SK-N-SH (cell line): ENCODE measurements around the gene KRTAP4-5. TPM values are rescaled to one million over a fixed set of nuclear protein-coding genes. Genes with fewer than 3 reads are reported as not detected.

Experiments
- CTCF ChIA-PET: fragments of 300-600, 350-600 bp; formaldehyde crosslinking; extraction: SDS; loops from one replicate; lab custom pipeline; 2021; lab: Yijun Ruan, JAX
- POLR2A ChIA-PET: fragments of 350-600 bp; sonication (Branson Sonifier 250); formaldehyde crosslinking; extraction: SDS; loops from one replicate; lab custom pipeline; 2020; ENCODE audit warnings: antibody characterized with exemption, inconsistent platforms; lab: Yijun Ruan, JAX
- DNase-seq: peaks from one replicate; pipeline ENCODE4 v3.0.0; 2012
- H2AFZ ChIP-seq: fragments of 200-600 bp; sonication (generic); 2 replicates; pipeline ENCODE4 v1.8.1; 2016; ENCODE audit warnings: antibody characterized with exemption, mild to moderate bottlenecking, low read depth
- H3F3A ChIP-seq: fragments of 200-600 bp; sonication (generic); replicated peaks from 2 replicates; pipeline ENCODE3; 2016; ENCODE audit warnings: antibody characterized with exemption, mild to moderate bottlenecking; ENCODE audit not compliant: insufficient read depth
- H3K27ac ChIP-seq, 2 experiments: fragments of 200-500 bp in 1 of 2; fragments of 200-600 bp in 1 of 2; sonication (Bioruptor generic) in 1 of 2; sonication (generic), shearing (Covaris generic) in 1 of 2; 2 replicates each; pipeline versions ENCODE4 v1.5.1 to v1.6.1; 2014 to 2016; ENCODE audit warnings: low read depth in 2 of 2, inconsistent platforms in 1 of 2, low read length in 1 of 2, mild to moderate bottlenecking in 1 of 2, mixed read lengths in 1 of 2
- H3K27me3 ChIP-seq: fragments of 200-600 bp; sonication (generic), shearing (Covaris generic); 2 replicates; pipeline ENCODE4 v1.6.1; 2016; ENCODE audit warnings: mixed run types; ENCODE audit not compliant: insufficient read depth
- H3K36me3 ChIP-seq, 2 experiments: fragments of 200-500 bp in 1 of 2; fragments of 200-600 bp in 1 of 2; sonication (Bioruptor generic) in 1 of 2; sonication (generic) in 1 of 2; replicated peaks in 1 of 2; 2 replicates each; pipeline versions ENCODE3 to v1.5.1; 2014 to 2016; ENCODE audit warnings: low read length in 1 of 2, mild to moderate bottlenecking in 1 of 2; ENCODE audit not compliant: insufficient read depth in 2 of 2, control insufficient read depth in 1 of 2
- H3K4me1 ChIP-seq, 2 experiments: fragments of 200-500 bp in 1 of 2; fragments of 200-600 bp in 1 of 2; sonication (Bioruptor generic) in 1 of 2; sonication (generic), shearing (Covaris generic) in 1 of 2; 2 replicates each; pipeline versions ENCODE4 v1.5.1 to v1.6.1; 2014 to 2016; ENCODE audit warnings: low read depth in 1 of 2, low read length in 1 of 2, mixed run types in 1 of 2; ENCODE audit not compliant: insufficient read depth in 2 of 2, control insufficient read depth in 1 of 2
- H3K4me2 ChIP-seq: fragments of 200-600 bp; sonication (generic), shearing (Covaris generic); 2 replicates; pipeline ENCODE4 v1.6.1; 2017; ENCODE audit warnings: mixed run types
- H3K4me3 ChIP-seq, 2 experiments: fragments of 200-500 bp in 1 of 2; fragments of 200-600 bp in 1 of 2; sonication (Bioruptor generic) in 1 of 2; sonication (generic), shearing (Covaris generic) in 1 of 2; 2 replicates each; pipeline versions ENCODE4 v1.5.1 to v1.8.1; 2014 to 2016; ENCODE audit warnings: low read depth in 2 of 2, inconsistent platforms in 1 of 2, low read length in 1 of 2, mild to moderate bottlenecking in 1 of 2, mixed read lengths in 1 of 2, moderate library complexity in 1 of 2
- H3K79me2 ChIP-seq: fragments of 200-600 bp; sonication (generic); 2 replicates; pipeline ENCODE4 v1.8.1; 2017; ENCODE audit warnings: mild to moderate bottlenecking; ENCODE audit not compliant: insufficient read depth
- H3K9ac ChIP-seq: fragments of 200-600 bp; sonication (generic); 2 replicates; pipeline ENCODE4 v1.6.1; 2017; ENCODE audit warnings: mixed run types
- H3K9me2 ChIP-seq: fragments of 200-600 bp; sonication (generic); 2 replicates; pipeline ENCODE4 v1.6.1; 2017; ENCODE audit warnings: mixed run types
- H3K9me3 ChIP-seq: fragments of 200-600 bp; sonication (generic); 2 replicates; pipeline ENCODE4 v1.6.1; 2017; ENCODE audit warnings: mixed run types, mild to moderate bottlenecking, moderate library complexity
- H4K20me1 ChIP-seq: fragments of 200-600 bp; sonication (generic); 2 replicates; pipeline ENCODE4 v1.6.1; 2017; ENCODE audit warnings: mild to moderate bottlenecking, mixed run types; ENCODE audit not compliant: insufficient read depth
- CTCF ChIP-seq: fragments of 200-600 bp; sonication (generic); IDR thresholded peaks from 2 replicates; pipeline ENCODE4 v1.6.1; 2017; ENCODE audit warnings: antibody characterized with exemption, mild to moderate bottlenecking, moderate library complexity
- FOSL2 ChIP-seq: IDR thresholded peaks from 2 replicates; pipeline ENCODE4 v1.4.0; 2012; ENCODE audit warnings: low read depth, mild to moderate bottlenecking, moderate library complexity, borderline replicate concordance
- FOXJ3 ChIP-seq: sonication (generic); formaldehyde crosslinking; IDR thresholded peaks from 2 replicates; pipeline ENCODE4 v1.5.1; 2020; ENCODE audit warnings: mild to moderate bottlenecking, missing genetic modification reagents
- FOXM1 ChIP-seq: IDR thresholded peaks from 2 replicates; pipeline ENCODE4 v1.4.0; 2012; ENCODE audit warnings: low read depth, mild to moderate bottlenecking
- GATA2 ChIP-seq: sonication (generic); formaldehyde crosslinking; IDR thresholded peaks from 2 replicates; pipeline ENCODE4 v1.5.0; 2020; ENCODE audit warnings: mild to moderate bottlenecking, missing genetic modification reagents
- MXI1 ChIP-seq: IDR thresholded peaks from 2 replicates; pipeline ENCODE4 v1.6.1; 2012; ENCODE audit warnings: mild to moderate bottlenecking, low read depth, low read length, improper control_type of control experiment
- NRF1 ChIP-seq: IDR thresholded peaks from 2 replicates; pipeline ENCODE4 v1.6.1; 2012; ENCODE audit warnings: low read depth, mild to moderate bottlenecking, low read length
- POLR2AphosphoS5 ChIP-seq: IDR thresholded peaks from 2 replicates; pipeline ENCODE4 v1.6.1; 2012; ENCODE audit warnings: low read depth, low read length
- RCOR1 ChIP-seq: fragments of 150-350 bp; IDR thresholded peaks from 2 replicates; pipeline ENCODE4 v1.6.1; 2017; ENCODE audit warnings: antibody characterized with exemption, low read length
- REST ChIP-seq: IDR thresholded peaks from 2 replicates; pipeline ENCODE4 v1.6.1; 2012; ENCODE audit warnings: mild to moderate bottlenecking, low read depth, low read length, moderate library complexity
- RFX5 ChIP-seq: IDR thresholded peaks from 2 replicates; pipeline ENCODE4 v1.6.1; 2012; ENCODE audit warnings: mild to moderate bottlenecking, improper control_type of control experiment, low read length
- RXRA ChIP-seq: IDR thresholded peaks from 2 replicates; pipeline ENCODE4 v1.4.0; 2012; ENCODE audit warnings: low read depth, mild to moderate bottlenecking, borderline replicate concordance
- SIN3A ChIP-seq: IDR thresholded peaks from 2 replicates; pipeline ENCODE4 v1.6.1; 2012; ENCODE audit warnings: low read depth, mild to moderate bottlenecking, low read length, moderate library complexity, borderline replicate concordance
- TEAD4 ChIP-seq: IDR thresholded peaks from 2 replicates; pipeline ENCODE4 v1.4.0; 2012; ENCODE audit warnings: mild to moderate bottlenecking, borderline replicate concordance; ENCODE audit not compliant: insufficient read depth
- WGBS: methylation state at CpG from one replicate; pipeline ENCODE4 v1.1.6; 2017; ENCODE audit warnings: low lambda C conversion rate; 5-methylcytosine and 5-hydroxymethylcytosine counted together
- polyA plus RNA-seq, 3 experiments: library from polyadenylated mRNA; depleted of rRNA; stranded (reverse); fragments of >200 nt; gene quantifications; 2 replicates each; pipeline ENCODE4 v1.2.3, GENCODE V29; 2012
- TF ChIP-seq, protein P1 (sequence below): fragments of 150-350 bp; IDR thresholded peaks from 2 replicates; pipeline ENCODE4 v1.6.1; 2017; ENCODE audit warnings: antibody characterized with exemption, low read length, low read depth, borderline replicate concordance

KRTAP4-5 gene
- polyA plus RNA-seq, 1 of the 3 experiments (the other 2 are of a cell fraction): not detected

DNA sequence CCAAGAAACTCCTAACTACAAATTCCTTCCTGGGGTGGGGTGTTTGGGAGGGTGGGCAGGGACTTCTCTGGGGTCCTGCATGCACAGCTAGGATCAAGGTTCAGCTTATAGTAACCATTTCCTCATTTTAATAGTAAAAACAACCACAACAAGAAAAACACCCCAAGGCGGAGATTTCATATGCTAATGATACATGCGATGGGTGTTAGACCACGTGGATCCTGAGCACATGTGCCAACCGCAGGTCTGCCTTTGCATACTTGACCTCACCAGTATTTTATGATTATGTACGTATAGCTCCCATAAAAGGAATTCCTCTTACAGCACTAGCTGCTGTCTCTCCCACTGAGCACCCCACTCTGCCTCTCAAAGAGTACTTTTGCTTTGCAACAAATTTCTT lies 33.3 kb downstream of the KRTAP4-5 start:
- Histone ChIP-seq H3K4me3 (no peak overlapping the region), H3K27ac (no peak overlapping the region), H3K27me3 (no peaks in the 10 kb centered on the region; the same call in 1 of the 2 replicates), H3K9me3 (peaks cover 9% of the 10 kb centered on the region; the same call in 1 of the 2 replicates), H3K4me2 (no peak overlapping the region), H3K4me1 (peaks cover 0 to 9% of the 10 kb centered on the region in 2 experiments; a peak in 1 of 4 replicates), H2AFZ (no peak overlapping the region), H3F3A (no peaks in the 10 kb centered on the region), H4K20me1 (no peaks in the 10 kb centered on the region), H3K9me2 (no peaks in the 10 kb centered on the region), H3K36me3 (no peaks in the 10 kb centered on the region), H3K79me2 (no peaks in the 10 kb centered on the region), H3K9ac (no peak overlapping the region)
- TF ChIP-seq RCOR1 (no peak), RXRA (no peak)
- POLR2A ChIA-PET: no interaction called here
- DNase-seq: no peak
- CTCF ChIA-PET: interaction anchor here (0.6 kb wide), 1 partner anchor 446 kb away, joined by 3 read pairs; no protein-coding TSS in a partner anchor
- WGBS: 21% methylated on average over 5 of the region's 5 CpGs

GRCh38 chr17:41111151-41111885 lies 38.3 kb downstream of the KRTAP4-5 start:
- POLR2A ChIA-PET: no interaction called here
- no peak for TF ChIP-seq FOXM1
- TF ChIP-seq RCOR1: no peak
- TF ChIP-seq CTCF: no peak
- no peak for TF ChIP-seq FOXJ3 (CRISPR knock-in tag)
- TF ChIP-seq POLR2AphosphoS5: no peak
- no peak for TF ChIP-seq RFX5
- TF ChIP-seq TEAD4: no peak
- no peak for TF ChIP-seq NRF1
- TF ChIP-seq, protein P1, sequence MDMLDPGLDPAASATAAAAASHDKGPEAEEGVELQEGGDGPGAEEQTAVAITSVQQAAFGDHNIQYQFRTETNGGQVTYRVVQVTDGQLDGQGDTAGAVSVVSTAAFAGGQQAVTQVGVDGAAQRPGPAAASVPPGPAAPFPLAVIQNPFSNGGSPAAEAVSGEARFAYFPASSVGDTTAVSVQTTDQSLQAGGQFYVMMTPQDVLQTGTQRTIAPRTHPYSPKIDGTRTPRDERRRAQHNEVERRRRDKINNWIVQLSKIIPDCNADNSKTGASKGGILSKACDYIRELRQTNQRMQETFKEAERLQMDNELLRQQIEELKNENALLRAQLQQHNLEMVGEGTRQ: no peak
- no peak for TF ChIP-seq GATA2
- TF ChIP-seq FOSL2: no peak
- TF ChIP-seq MXI1: no peak
- no peak for TF ChIP-seq REST
- TF ChIP-seq SIN3A: no peak
- 12% methylated on average over 2 of the region's 2 CpGs for WGBS

More at GRCh38 chr17:41111151-41111885, 38.3 kb downstream of the KRTAP4-5 start:
- CTCF ChIA-PET: interaction anchor here (1.9 kb wide), 1 partner anchor 438 kb away, joined by 5 read pairs; no protein-coding TSS in a partner anchor
- DNase-seq: no peak
- no peak overlapping the region for H2AFZ ChIP-seq
- no peak overlapping the region for H3K9ac ChIP-seq
- H4K20me1 ChIP-seq: no peaks in the 10 kb centered on the region
- no peaks in the 10 kb centered on the region for H3K9me2 ChIP-seq
- no peak overlapping the region for H3K27ac ChIP-seq
- H3K36me3 ChIP-seq: no peaks in the 10 kb centered on the region
- H3F3A ChIP-seq: no peaks in the 10 kb centered on the region
- no peaks in the 10 kb centered on the region for H3K79me2 ChIP-seq
- H3K4me1 ChIP-seq: no peaks in the 10 kb centered on the region
- H3K4me3 ChIP-seq: no peak overlapping the region
- peaks cover 9% of the 10 kb centered on the region; the same call in 1 of the 2 replicates for H3K9me3 ChIP-seq
- no peak overlapping the region for H3K4me2 ChIP-seq
- H3K27me3 ChIP-seq: no peaks in the 10 kb centered on the region; the same call in 1 of the 2 replicates
